ENCODE results near the gene NRP1.

Gene NRP1

DNA sequence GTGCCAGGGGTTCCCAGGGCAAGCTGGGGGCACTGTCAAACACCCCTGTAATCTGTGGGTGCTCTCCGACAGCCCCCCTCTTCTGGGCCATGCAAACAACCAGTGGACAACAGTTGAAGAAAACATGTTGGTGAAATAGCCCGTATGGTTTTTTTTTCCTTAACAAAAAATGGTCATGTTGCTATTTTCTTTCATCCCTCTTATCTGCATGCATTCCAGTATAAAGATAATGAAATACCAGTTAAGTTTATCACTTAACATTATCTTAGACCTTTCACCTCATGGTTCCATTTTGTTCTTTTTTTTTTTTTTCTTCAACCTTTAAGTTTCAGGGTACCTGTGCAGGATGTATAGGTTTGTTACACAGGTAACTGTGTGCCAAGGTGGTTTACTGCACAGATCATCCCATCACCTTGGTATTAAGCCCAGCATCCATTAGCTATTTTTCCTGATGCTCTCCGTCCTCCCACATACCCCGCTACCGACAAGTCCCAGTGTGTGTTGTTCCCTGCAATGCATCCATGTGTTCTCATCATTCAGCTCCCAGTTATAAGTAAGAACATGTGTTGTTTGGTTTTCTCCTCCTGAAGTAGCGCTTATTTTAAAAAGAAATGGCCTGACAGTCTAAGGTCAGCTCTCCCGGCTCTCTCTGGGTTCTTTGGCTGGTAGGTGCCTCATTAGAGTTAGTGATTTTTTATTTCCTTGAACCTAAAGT is 110.1 kb downstream of the NRP1 start:
- no peak for TF ChIP-seq TAF1 (IDR thresholded peaks at IDR 0.05; ENCODE audit: low read depth)

DNA sequence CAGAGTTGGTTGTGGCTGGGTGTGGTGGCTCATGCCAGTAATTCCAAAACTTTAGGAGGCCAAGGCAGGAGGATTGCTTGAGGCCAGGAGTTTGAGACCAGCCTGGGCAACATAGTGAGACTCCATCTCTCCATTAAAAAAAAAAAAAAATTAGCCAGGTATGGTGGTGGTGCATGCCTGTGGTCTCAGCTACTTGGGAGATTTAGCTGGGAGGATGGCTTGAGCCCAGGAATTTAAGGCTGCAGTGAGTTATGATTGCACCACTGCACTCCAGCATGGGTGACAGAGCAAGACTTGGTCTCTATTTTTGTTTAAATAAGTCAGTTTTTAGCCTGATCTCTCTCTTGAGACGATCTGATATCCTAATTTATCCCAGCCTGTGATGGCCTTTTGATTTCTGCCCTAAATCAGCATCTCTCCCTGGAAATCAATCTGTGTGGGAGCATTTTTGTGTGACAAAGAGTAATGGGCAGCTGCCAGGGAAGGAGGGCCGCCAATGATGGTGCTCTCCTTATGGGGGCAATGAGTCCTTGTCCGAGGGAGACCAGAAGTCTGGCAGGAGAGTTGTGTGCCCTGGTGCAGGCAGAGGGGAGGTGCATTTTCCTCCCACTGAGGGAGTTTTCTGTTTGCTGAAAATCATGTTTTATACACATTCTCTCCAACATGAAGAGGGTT is 111.0 kb downstream of the NRP1 start:
- TF ChIP-seq ZBTB7A (IDR thresholded peaks at IDR 0.05; ENCODE audit: low read depth) (no peak), TAF1 (IDR thresholded peaks at IDR 0.05; ENCODE audit: low read depth) (no peak), EGR1 (IDR thresholded peaks at IDR 0.05) (no peak), CEBPB (IDR thresholded peaks at IDR 0.05) (no peak), FOXM1 (IDR thresholded peaks at IDR 0.05; ENCODE audit: borderline replicate concordance, low read depth) (no peak), CREB1 (IDR thresholded peaks at IDR 0.05; ENCODE audit: low read depth) (no peak), EP300 (IDR thresholded peaks at IDR 0.05; ENCODE audit: borderline replicate concordance) (no peak), TEAD4 (IDR thresholded peaks at IDR 0.05) (no peak), NFIC (IDR thresholded peaks at IDR 0.05) (no peak), TCF12 (IDR thresholded peaks at IDR 0.05; ENCODE audit: low read depth) (no peak), RAD21 (IDR thresholded peaks at IDR 0.05; ENCODE audit: low read depth) (no peak), YY1 (IDR thresholded peaks at IDR 0.05; ENCODE audit: low read depth) (no peak)
- TF ChIP-seq, protein P1, sequence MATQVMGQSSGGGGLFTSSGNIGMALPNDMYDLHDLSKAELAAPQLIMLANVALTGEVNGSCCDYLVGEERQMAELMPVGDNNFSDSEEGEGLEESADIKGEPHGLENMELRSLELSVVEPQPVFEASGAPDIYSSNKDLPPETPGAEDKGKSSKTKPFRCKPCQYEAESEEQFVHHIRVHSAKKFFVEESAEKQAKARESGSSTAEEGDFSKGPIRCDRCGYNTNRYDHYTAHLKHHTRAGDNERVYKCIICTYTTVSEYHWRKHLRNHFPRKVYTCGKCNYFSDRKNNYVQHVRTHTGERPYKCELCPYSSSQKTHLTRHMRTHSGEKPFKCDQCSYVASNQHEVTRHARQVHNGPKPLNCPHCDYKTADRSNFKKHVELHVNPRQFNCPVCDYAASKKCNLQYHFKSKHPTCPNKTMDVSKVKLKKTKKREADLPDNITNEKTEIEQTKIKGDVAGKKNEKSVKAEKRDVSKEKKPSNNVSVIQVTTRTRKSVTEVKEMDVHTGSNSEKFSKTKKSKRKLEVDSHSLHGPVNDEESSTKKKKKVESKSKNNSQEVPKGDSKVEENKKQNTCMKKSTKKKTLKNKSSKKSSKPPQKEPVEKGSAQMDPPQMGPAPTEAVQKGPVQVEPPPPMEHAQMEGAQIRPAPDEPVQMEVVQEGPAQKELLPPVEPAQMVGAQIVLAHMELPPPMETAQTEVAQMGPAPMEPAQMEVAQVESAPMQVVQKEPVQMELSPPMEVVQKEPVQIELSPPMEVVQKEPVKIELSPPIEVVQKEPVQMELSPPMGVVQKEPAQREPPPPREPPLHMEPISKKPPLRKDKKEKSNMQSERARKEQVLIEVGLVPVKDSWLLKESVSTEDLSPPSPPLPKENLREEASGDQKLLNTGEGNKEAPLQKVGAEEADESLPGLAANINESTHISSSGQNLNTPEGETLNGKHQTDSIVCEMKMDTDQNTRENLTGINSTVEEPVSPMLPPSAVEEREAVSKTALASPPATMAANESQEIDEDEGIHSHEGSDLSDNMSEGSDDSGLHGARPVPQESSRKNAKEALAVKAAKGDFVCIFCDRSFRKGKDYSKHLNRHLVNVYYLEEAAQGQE (IDR thresholded peaks at IDR 0.05; ENCODE audit: low read depth): no peak
- TF ChIP-seq, protein P2, sequence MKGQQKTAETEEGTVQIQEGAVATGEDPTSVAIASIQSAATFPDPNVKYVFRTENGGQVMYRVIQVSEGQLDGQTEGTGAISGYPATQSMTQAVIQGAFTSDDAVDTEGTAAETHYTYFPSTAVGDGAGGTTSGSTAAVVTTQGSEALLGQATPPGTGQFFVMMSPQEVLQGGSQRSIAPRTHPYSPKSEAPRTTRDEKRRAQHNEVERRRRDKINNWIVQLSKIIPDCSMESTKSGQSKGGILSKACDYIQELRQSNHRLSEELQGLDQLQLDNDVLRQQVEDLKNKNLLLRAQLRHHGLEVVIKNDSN (IDR thresholded peaks at IDR 0.05): no peak
- TF ChIP-seq, protein P3, sequence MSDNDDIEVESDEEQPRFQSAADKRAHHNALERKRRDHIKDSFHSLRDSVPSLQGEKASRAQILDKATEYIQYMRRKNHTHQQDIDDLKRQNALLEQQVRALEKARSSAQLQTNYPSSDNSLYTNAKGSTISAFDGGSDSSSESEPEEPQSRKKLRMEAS (IDR thresholded peaks at IDR 0.05): no peak

DNA sequence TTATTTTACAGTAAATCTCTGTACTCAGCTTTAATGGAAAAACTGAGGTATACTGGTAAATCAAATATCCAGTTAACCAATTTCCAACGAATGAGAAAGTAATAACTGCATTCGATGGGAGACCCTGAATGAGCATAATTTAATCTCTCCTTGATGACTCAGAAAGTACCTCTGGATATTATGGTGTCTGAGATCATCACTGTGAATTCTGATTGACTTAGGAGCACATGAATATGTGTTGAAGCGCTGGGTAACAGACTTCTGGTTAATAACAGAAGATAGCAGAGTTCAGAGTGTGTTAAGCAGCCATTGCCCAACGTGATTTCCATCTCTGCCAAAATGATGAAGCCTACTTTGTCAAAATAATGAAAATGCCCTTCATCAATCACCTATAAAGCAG is 116.6 kb downstream of the NRP1 start:
- TF ChIP-seq RAD21 (IDR thresholded peaks at IDR 0.05; ENCODE audit: low read depth) (no peak), ZBTB7A (IDR thresholded peaks at IDR 0.05; ENCODE audit: low read depth) (no peak), CEBPB (IDR thresholded peaks at IDR 0.05) (no peak)

DNA sequence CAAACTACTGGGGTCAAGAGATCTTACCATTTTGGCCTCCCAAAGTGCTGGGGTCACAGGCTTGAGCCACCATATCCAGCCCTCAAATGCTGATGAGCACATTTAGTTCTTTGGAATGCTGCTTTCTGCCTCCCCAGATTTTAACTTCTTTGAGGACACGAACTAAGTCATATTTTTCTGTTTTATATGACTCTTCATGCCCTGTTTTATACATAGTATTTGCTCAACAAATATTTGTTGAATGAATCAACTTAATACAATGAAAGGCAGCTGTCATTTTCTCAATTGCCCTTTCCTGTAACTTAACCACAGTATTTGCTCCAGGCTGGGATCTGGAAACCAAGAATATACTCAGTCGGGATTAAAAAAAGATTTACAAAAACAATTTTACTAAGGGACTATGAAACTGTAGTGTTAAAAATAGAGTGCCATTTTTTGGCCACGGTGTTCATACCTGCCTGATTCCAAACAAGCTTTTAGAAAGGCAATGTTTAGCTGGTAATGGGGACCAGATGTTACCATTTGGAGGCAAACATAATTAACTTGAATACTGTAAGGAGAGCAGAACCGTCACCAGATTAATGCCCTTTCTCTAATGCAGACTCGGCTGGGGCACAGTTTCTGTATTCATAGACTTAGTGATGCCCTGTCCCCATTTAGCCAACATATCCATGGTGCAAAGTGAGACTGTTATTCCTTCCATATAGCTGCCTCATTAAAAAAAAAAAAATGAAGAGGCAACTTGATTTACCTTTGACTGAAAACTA is 117.6 kb downstream of the NRP1 start:
- TF ChIP-seq TEAD4 (IDR thresholded peaks at IDR 0.05) (no peak), FOXM1 (IDR thresholded peaks at IDR 0.05; ENCODE audit: borderline replicate concordance, low read depth) (no peak), YY1 (IDR thresholded peaks at IDR 0.05; ENCODE audit: low read depth) (no peak), RAD21 (IDR thresholded peaks at IDR 0.05; ENCODE audit: low read depth) (no peak), TCF12 (IDR thresholded peaks at IDR 0.05; ENCODE audit: low read depth) (no peak), EP300 (IDR thresholded peaks at IDR 0.05; ENCODE audit: borderline replicate concordance) (no peak), TAF1 (IDR thresholded peaks at IDR 0.05; ENCODE audit: low read depth) (no peak), NFIC (IDR thresholded peaks at IDR 0.05) (no peak), CEBPB (IDR thresholded peaks at IDR 0.05) (no peak), CREB1 (IDR thresholded peaks at IDR 0.05; ENCODE audit: low read depth) (no peak), ZBTB7A (IDR thresholded peaks at IDR 0.05; ENCODE audit: low read depth) (no peak), EGR1 (IDR thresholded peaks at IDR 0.05) (no peak)
- TF ChIP-seq, protein P2 (IDR thresholded peaks at IDR 0.05): no peak
- TF ChIP-seq, protein P3 (IDR thresholded peaks at IDR 0.05): no peak
- TF ChIP-seq, protein P1 (IDR thresholded peaks at IDR 0.05; ENCODE audit: low read depth): no peak

DNA sequence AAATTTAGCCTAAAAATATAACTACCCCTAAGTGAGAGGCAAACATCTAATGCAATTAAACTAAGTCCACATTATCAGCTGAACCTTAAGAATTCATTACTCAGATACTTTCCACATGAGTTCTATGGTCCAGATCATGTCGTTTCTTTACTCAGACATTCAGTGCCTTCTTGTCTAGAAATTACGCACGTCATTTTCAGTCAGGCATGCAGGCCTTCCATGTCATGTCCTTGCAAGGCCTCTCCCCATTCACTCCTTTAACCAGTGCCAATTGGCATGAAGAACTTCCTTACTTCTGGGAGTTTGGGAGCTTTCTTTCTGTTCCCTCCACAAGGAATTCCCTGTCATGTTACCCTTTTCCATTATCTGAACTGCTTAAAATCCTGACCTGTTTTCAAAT is 118.8 kb downstream of the NRP1 start:
- TF ChIP-seq NFIC (IDR thresholded peaks at IDR 0.05): no peak
- no peak for TF ChIP-seq ZBTB7A (IDR thresholded peaks at IDR 0.05; ENCODE audit: low read depth)

DNA sequence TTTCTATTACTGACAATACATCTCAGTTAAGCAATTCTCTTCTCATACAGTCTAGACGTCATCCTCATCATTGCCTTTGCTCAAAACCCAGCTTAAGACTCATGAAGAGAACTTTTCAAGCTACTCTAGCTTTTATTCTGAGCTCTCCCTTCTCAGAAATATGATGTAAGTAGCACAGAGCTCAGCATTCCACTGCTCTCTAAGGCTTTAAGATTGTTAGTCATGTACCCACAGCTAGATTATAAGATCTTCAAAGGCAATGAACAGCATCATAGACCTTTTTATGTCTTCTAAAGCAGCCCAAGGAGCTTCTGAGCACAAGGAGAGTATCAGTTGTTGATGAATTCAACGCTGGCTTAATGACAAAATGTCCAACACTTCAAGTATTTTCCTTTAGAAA is 119.3 kb downstream of the NRP1 start:
- TF ChIP-seq CREB1 (IDR thresholded peaks at IDR 0.05; ENCODE audit: low read depth) (no peak), TEAD4 (IDR thresholded peaks at IDR 0.05) (no peak), EGR1 (IDR thresholded peaks at IDR 0.05) (no peak), EP300 (IDR thresholded peaks at IDR 0.05; ENCODE audit: borderline replicate concordance) (no peak), TAF1 (IDR thresholded peaks at IDR 0.05; ENCODE audit: low read depth) (no peak), ZBTB7A (IDR thresholded peaks at IDR 0.05; ENCODE audit: low read depth) (no peak), RAD21 (IDR thresholded peaks at IDR 0.05; ENCODE audit: low read depth) (no peak), TCF12 (IDR thresholded peaks at IDR 0.05; ENCODE audit: low read depth) (no peak), CEBPB (IDR thresholded peaks at IDR 0.05) (no peak), FOXM1 (IDR thresholded peaks at IDR 0.05; ENCODE audit: borderline replicate concordance, low read depth) (no peak), YY1 (IDR thresholded peaks at IDR 0.05; ENCODE audit: low read depth) (no peak), NFIC (IDR thresholded peaks at IDR 0.05) (no peak)
- TF ChIP-seq, protein P2 (IDR thresholded peaks at IDR 0.05): no peak
- TF ChIP-seq, protein P1 (IDR thresholded peaks at IDR 0.05; ENCODE audit: low read depth): no peak
- TF ChIP-seq, protein P3 (IDR thresholded peaks at IDR 0.05): no peak
